HG03039 (cell line): ENCODE data around the gene FIGNL1.

Source experiments
- ATAC-seq: cut with Tn5 transposase; IDR thresholded peaks from one replicate; pipeline ENCODE4 v1.9.1; 2021; ENCODE audit warnings: mild to moderate bottlenecking, moderate library complexity; ENCODE audit not compliant: unreplicated experiment

Gene FIGNL1

GRCh38 chr7:50431316-50431715 lies 18.8 kb downstream of the FIGNL1 start:
- no peak for ATAC-seq

GRCh38 chr7:50428911-50429310 lies 21.2 kb downstream of the FIGNL1 start:
- no peak for ATAC-seq

- ATAC-seq: no peak
Measured at GRCh38 chr7:50427518-50427917, 22.6 kb downstream of the FIGNL1 start.

GRCh38 chr7:50426280-50427045 lies 23.7 kb downstream of the FIGNL1 start:
- ATAC-seq: no peak

- ATAC-seq: no peak
Measured at GRCh38 chr7:50425318-50425717, 24.8 kb downstream of the FIGNL1 start.

- ATAC-seq: no peak
Measured at GRCh38 chr7:50423860-50424259, 26.3 kb downstream of the FIGNL1 start.

- ATAC-seq: no peak
Measured at GRCh38 chr7:50422858-50423257, 27.3 kb downstream of the FIGNL1 start.

- no peak for ATAC-seq
Measured at GRCh38 chr7:50421043-50421442, 29.1 kb downstream of the FIGNL1 start.

- ATAC-seq: no peak
Measured at GRCh38 chr7:50418526-50419290, 31.4 kb downstream of the FIGNL1 start.

GRCh38 chr7:50418086-50418515 lies 32.0 kb downstream of the FIGNL1 start:
- peak; percentile 86 for ATAC-seq

- ATAC-seq: peak; percentile 75
Measured at GRCh38 chr7:50416527-50417182, 33.5 kb downstream of the FIGNL1 start.

GRCh38 chr7:50415844-50416364 lies 34.2 kb downstream of the FIGNL1 start:
- ATAC-seq: no peak

- ATAC-seq: no peak
Measured at GRCh38 chr7:50413561-50413960, 36.6 kb downstream of the FIGNL1 start.

GRCh38 chr7:50412973-50413372 lies 37.2 kb downstream of the FIGNL1 start:
- no peak for ATAC-seq

- no peak for ATAC-seq
Measured at GRCh38 chr7:50411332-50411731, 38.8 kb downstream of the FIGNL1 start.

GRCh38 chr7:50409856-50410745 lies 40.0 kb downstream of the FIGNL1 start:
- ATAC-seq: peak; percentile 52

- ATAC-seq: no peak
Measured at GRCh38 chr7:50406935-50407334, 43.2 kb downstream of the FIGNL1 start.

- peak; percentile 34 for ATAC-seq
Measured at GRCh38 chr7:50405221-50405620, 44.9 kb downstream of the FIGNL1 start.

GRCh38 chr7:50404392-50404791 lies 45.8 kb downstream of the FIGNL1 start:
- ATAC-seq: no peak

GRCh38 chr7:50400114-50400513 lies 50.0 kb downstream of the FIGNL1 start:
- ATAC-seq: no peak
